GM23248 (cell line): Measurements from ENCODE around the gene OR10A6.

ENCODE experiments used
- EZH2 ChIP-seq: fragments of 200-600 bp; sonication (generic); IDR thresholded peaks from 2 replicates; pipeline ENCODE4 v1.6.1; 2018; ENCODE audit warnings: antibody characterized with exemption, mild to moderate bottlenecking; ENCODE audit not compliant: insufficient read depth, poor library complexity, severe bottlenecking
- EZH2phosphoT487 ChIP-seq: fragments of 200-600 bp; sonication (generic); IDR thresholded peaks from 2 replicates; pipeline ENCODE4 v1.6.1; 2018; ENCODE audit warnings: antibody characterized with exemption, moderate library complexity, mild to moderate bottlenecking, low read depth; ENCODE audit not compliant: insufficient read depth

GRCh38 chr11:7894251-7894650 is 36.8 kb downstream of the OR10A6 start:
- no peak for TF ChIP-seq EZH2
- TF ChIP-seq EZH2phosphoT487: no peak
